ENCODE results near the gene TBC1D13. TPM values are rescaled to one million over a fixed set of nuclear protein-coding genes. Genes with fewer than 3 reads are reported as not detected.

TBC1D13 gene
- polyA plus RNA-seq (2012; ENCODE audit: insufficient read length, low read depth) = 21.5 TPM

DNA sequence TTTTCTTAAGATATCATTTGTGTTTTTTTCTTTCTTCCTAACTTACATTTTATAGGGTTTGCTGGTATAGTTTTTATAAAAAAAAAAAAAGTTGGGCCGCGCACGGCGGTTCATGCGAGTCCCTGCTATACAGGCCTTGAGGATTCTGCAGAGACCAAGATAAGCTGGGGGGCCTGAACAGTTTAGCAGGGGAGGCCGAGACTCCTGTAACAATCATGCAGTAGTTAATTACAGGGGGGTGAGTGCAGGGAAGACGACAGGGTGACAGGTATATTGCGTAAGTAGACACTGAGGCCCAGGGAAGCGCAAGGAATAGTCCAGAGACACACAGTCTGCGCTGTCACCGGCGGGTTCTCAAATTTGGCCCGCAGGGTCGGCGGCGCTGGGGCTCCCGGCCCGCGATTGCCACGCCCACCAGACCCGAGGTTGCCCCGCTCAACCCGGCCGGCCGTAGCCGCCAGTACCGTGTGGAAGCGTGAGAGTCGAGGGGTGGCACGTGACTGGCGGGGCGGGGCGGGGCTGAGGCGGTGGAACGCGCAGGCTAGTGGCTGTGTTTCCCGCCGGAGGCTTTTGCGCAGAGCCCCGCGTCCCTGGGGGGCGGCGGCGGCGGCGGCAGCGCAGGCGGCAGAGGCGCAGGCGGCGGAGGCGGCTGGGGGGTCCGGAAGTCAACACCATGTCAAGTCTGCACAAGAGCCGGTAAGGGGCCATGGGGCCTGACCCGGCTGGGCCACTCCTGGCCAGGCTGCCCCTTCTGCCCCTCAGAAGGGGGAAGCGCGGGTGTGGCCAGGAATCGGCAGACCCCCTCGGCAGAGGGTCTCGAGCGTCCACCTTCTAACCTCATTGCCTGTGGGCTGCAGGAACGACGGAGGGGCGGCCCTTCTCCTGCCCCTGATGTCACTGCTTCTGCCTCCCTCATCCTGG, at the start of gene TBC1D13:
Gene TBC1D13, plus strand, starts transcription at position 573 of the 921 bp plus-strand sequence. Its CDS starts 101 bp downstream, at position 674.
- TF ChIP-seq SIN3A (IDR thresholded peaks at IDR 0.05; ENCODE audit: borderline replicate concordance, insufficient read depth, low read length) (0 out of 2 replicates have a peak, but pooled peaks have one; percentile 7), TAF1 (IDR thresholded peaks at IDR 0.05; ENCODE audit: borderline replicate concordance, insufficient read depth, low read length) (peak; percentile 75; the same call in 1 of the 2 replicates), FOXP2 (optimal IDR thresholded peaks at IDR 0.05; ENCODE audit: borderline replicate concordance, extremely low read depth, extremely low read length, insufficient read depth) (peak; percentile 71), POLR2AphosphoS5 (IDR thresholded peaks at IDR 0.05; ENCODE audit: low read depth, low read length) (peak; percentile 72)
- TF ChIP-seq, protein P1, sequence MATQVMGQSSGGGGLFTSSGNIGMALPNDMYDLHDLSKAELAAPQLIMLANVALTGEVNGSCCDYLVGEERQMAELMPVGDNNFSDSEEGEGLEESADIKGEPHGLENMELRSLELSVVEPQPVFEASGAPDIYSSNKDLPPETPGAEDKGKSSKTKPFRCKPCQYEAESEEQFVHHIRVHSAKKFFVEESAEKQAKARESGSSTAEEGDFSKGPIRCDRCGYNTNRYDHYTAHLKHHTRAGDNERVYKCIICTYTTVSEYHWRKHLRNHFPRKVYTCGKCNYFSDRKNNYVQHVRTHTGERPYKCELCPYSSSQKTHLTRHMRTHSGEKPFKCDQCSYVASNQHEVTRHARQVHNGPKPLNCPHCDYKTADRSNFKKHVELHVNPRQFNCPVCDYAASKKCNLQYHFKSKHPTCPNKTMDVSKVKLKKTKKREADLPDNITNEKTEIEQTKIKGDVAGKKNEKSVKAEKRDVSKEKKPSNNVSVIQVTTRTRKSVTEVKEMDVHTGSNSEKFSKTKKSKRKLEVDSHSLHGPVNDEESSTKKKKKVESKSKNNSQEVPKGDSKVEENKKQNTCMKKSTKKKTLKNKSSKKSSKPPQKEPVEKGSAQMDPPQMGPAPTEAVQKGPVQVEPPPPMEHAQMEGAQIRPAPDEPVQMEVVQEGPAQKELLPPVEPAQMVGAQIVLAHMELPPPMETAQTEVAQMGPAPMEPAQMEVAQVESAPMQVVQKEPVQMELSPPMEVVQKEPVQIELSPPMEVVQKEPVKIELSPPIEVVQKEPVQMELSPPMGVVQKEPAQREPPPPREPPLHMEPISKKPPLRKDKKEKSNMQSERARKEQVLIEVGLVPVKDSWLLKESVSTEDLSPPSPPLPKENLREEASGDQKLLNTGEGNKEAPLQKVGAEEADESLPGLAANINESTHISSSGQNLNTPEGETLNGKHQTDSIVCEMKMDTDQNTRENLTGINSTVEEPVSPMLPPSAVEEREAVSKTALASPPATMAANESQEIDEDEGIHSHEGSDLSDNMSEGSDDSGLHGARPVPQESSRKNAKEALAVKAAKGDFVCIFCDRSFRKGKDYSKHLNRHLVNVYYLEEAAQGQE (IDR thresholded peaks at IDR 0.05; ENCODE audit: insufficient read depth in 1 of 2, low read depth in 2 of 2, low read length in 2 of 2) = no peak

DNA sequence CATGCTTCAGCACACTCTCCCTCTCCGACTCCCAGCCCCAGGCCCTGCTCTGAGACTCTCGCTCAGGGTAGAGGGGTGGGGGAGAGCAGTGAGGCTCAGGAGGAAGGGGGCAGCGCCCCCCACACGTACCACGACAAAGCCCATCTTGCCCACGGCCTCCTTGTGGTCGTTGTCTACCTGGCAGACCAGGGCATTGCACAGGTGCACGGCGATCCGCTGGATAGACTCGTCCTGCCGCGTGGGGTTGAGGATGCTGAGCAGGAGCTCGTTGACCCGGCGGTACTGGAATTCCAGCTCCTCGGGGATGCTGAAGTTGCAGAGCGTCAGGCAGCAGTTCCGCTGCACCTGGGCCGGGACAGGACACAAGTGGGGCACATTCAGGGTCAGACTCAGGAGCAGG, 44.7 kb upstream of the TBC1D13 start:
- TF ChIP-seq SIN3A (IDR thresholded peaks at IDR 0.05; ENCODE audit: borderline replicate concordance, insufficient read depth, low read length) (no peak), POLR2AphosphoS5 (IDR thresholded peaks at IDR 0.05; ENCODE audit: low read depth, low read length) (no peak), FOXP2 (optimal IDR thresholded peaks at IDR 0.05; ENCODE audit: borderline replicate concordance, extremely low read depth, extremely low read length, insufficient read depth) (no peak), TAF1 (IDR thresholded peaks at IDR 0.05; ENCODE audit: borderline replicate concordance, insufficient read depth, low read length) (no peak)
- TF ChIP-seq, protein P1 (IDR thresholded peaks at IDR 0.05; ENCODE audit: insufficient read depth in 1 of 2, low read depth in 2 of 2, low read length in 2 of 2) = no peak

DNA sequence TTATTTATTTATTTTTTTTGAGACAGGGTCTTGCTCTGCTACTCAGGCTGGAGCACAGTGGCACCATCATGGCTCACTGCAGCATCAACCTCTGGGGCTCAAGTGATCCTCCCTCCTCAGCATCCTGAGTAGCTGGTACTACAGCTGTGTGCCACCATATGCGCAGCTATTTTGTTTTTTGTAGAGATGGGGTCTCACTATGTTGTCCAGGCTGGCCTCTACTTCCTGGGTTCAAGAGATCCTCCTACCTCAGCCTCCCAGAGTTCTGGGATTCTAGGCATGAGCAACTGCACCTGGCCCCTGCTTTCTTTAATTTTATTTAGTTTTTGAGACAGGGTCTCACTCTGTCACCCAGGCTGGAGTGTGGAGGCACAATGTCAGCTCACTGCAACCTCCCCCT, 43.6 kb upstream of the TBC1D13 start:
- no peak for TF ChIP-seq TAF1 (IDR thresholded peaks at IDR 0.05; ENCODE audit: borderline replicate concordance, insufficient read depth, low read length)
- TF ChIP-seq, protein P1 (IDR thresholded peaks at IDR 0.05; ENCODE audit: insufficient read depth in 1 of 2, low read depth in 2 of 2, low read length in 2 of 2) = no peak
- no peak for TF ChIP-seq POLR2AphosphoS5 (IDR thresholded peaks at IDR 0.05; ENCODE audit: low read depth, low read length)
- no peak for TF ChIP-seq FOXP2 (optimal IDR thresholded peaks at IDR 0.05; ENCODE audit: borderline replicate concordance, extremely low read depth, extremely low read length, insufficient read depth)
- TF ChIP-seq SIN3A (IDR thresholded peaks at IDR 0.05; ENCODE audit: borderline replicate concordance, insufficient read depth, low read length) = no peak

- no peak for TF ChIP-seq FOXP2 (optimal IDR thresholded peaks at IDR 0.05; ENCODE audit: borderline replicate concordance, extremely low read depth, extremely low read length, insufficient read depth)
- no peak for TF ChIP-seq TAF1 (IDR thresholded peaks at IDR 0.05; ENCODE audit: borderline replicate concordance, insufficient read depth, low read length)
- no peak for TF ChIP-seq SIN3A (IDR thresholded peaks at IDR 0.05; ENCODE audit: borderline replicate concordance, insufficient read depth, low read length)
- TF ChIP-seq, protein P1 (IDR thresholded peaks at IDR 0.05; ENCODE audit: insufficient read depth in 1 of 2, low read depth in 2 of 2, low read length in 2 of 2) = no peak
- no peak for TF ChIP-seq POLR2AphosphoS5 (IDR thresholded peaks at IDR 0.05; ENCODE audit: low read depth, low read length)
Observed at GRCh38 chr9:128747241-128747640, 39.8 kb upstream of the TBC1D13 start.

Measured in PFSK-1 (cell line).